KMS-11 (cell line): ENCODE results near the gene MRPL21.

ENCODE experiments used
- H2AFZ ChIP-seq: fragments of 200-600 bp; sonication (generic); 2 replicates; pipeline ENCODE4 v1.6.1; 2016; ENCODE audit warnings: antibody characterized with exemption, mixed run types, low read depth
- H3K27ac ChIP-seq: fragments of 200-600 bp; sonication (generic); 2 replicates; pipeline ENCODE4 v1.6.1; 2016; ENCODE audit warnings: mild to moderate bottlenecking, mixed run types
- H3K27me3 ChIP-seq: fragments of 200-600 bp; sonication (generic); 2 replicates; pipeline ENCODE4 v1.6.1; 2017; ENCODE audit warnings: mild to moderate bottlenecking, low read depth, mixed run types, moderate library complexity; ENCODE audit not compliant: insufficient read depth
- H3K36me3 ChIP-seq: fragments of 200-600 bp; sonication (generic); 2 replicates; pipeline ENCODE4 v1.6.1; 2017; ENCODE audit warnings: mild to moderate bottlenecking, mixed run types; ENCODE audit not compliant: insufficient read depth
- H3K4me1 ChIP-seq: fragments of 200-600 bp; sonication (generic); 2 replicates; pipeline ENCODE4 v1.6.1; 2016; ENCODE audit warnings: mild to moderate bottlenecking, low read depth, mixed run types; ENCODE audit not compliant: poor library complexity, severe bottlenecking
- H3K4me2 ChIP-seq: fragments of 200-600 bp; sonication (generic); 2 replicates; pipeline ENCODE4 v1.7.0; 2016; ENCODE audit warnings: mild to moderate bottlenecking, mixed run types
- H3K4me3 ChIP-seq: fragments of 200-600 bp; sonication (generic); IDR thresholded peaks from 2 replicates; pipeline ENCODE4 v1.6.1; 2017; ENCODE audit warnings: low read depth, low read length, mixed read lengths; ENCODE audit not compliant: insufficient read depth
- H3K79me2 ChIP-seq: fragments of 200-600 bp; sonication (generic); 2 replicates; pipeline ENCODE4 v1.6.1; 2016; ENCODE audit warnings: low read depth, mixed run types; ENCODE audit not compliant: insufficient read depth
- H3K9ac ChIP-seq: fragments of 200-600 bp; sonication (generic); 2 replicates; pipeline ENCODE4 v1.6.1; 2016; ENCODE audit warnings: mild to moderate bottlenecking, mixed run types
- H4K20me1 ChIP-seq: fragments of 200-600 bp; sonication (generic); 2 replicates; pipeline ENCODE4 v1.6.1; 2016; ENCODE audit warnings: mild to moderate bottlenecking, mixed run types; ENCODE audit not compliant: insufficient read depth
- CTCF ChIP-seq: fragments of 200-600 bp; sonication (generic); conservative IDR thresholded peaks from 2 replicates; pipeline ENCODE4 v1.6.1; 2017; ENCODE audit warnings: low read depth, mild to moderate bottlenecking, antibody characterized with exemption, low read length, moderate library complexity, mixed read lengths

MRPL21 gene

GRCh38 chr11:68948496-68948895, 44.9 kb upstream of the MRPL21 start:
- TF ChIP-seq CTCF = no peak
- no peaks in the 10 kb centered on the region for H3K4me1 ChIP-seq
- no peak overlapping the region for H3K4me3 ChIP-seq
- no peak overlapping the region for H3K27ac ChIP-seq
- no peaks in the 10 kb centered on the region for H4K20me1 ChIP-seq
- H3K27me3 ChIP-seq = no peaks in the 10 kb centered on the region
- no peaks in the 10 kb centered on the region for H3K36me3 ChIP-seq
- H3K9ac ChIP-seq = no peak overlapping the region
- H3K4me2 ChIP-seq = no peak overlapping the region
- H2AFZ ChIP-seq = no peak overlapping the region
- H3K79me2 ChIP-seq = no peaks in the 10 kb centered on the region

- H3K9ac ChIP-seq = no peak overlapping the region
- H3K4me2 ChIP-seq = no peak overlapping the region
- H3K79me2 ChIP-seq = no peaks in the 10 kb centered on the region
- H2AFZ ChIP-seq = no peak overlapping the region
- no peaks in the 10 kb centered on the region for H3K27me3 ChIP-seq
- no peak overlapping the region for H3K27ac ChIP-seq
- TF ChIP-seq CTCF = no peak
- H3K4me1 ChIP-seq = no peaks in the 10 kb centered on the region
- no peaks in the 10 kb centered on the region for H3K36me3 ChIP-seq
- no peaks in the 10 kb centered on the region for H4K20me1 ChIP-seq
- H3K4me3 ChIP-seq = no peak overlapping the region
These were observed 43.5 kb upstream of the MRPL21 start for GRCh38 chr11:68947151-68947550.

- H3K27me3 ChIP-seq = no peaks in the 10 kb centered on the region
- no peak for TF ChIP-seq CTCF
- no peaks in the 10 kb centered on the region for H3K79me2 ChIP-seq
- H3K4me3 ChIP-seq = no peak overlapping the region
- H3K9ac ChIP-seq = no peak overlapping the region
- H3K27ac ChIP-seq = no peak overlapping the region
- no peak overlapping the region for H3K4me2 ChIP-seq
- H3K36me3 ChIP-seq = no peaks in the 10 kb centered on the region
- no peak overlapping the region for H2AFZ ChIP-seq
- no peaks in the 10 kb centered on the region for H4K20me1 ChIP-seq
- no peaks in the 10 kb centered on the region for H3K4me1 ChIP-seq
These were observed 42.9 kb upstream of the MRPL21 start for GRCh38 chr11:68946416-68947090.

- no peak overlapping the region for H3K9ac ChIP-seq
- H3K36me3 ChIP-seq = no peaks in the 10 kb centered on the region
- no peak for TF ChIP-seq CTCF
- H3K27me3 ChIP-seq = no peaks in the 10 kb centered on the region
- no peak overlapping the region for H2AFZ ChIP-seq
- H3K27ac ChIP-seq = no peak overlapping the region
- no peaks in the 10 kb centered on the region for H3K4me1 ChIP-seq
- no peak overlapping the region for H3K4me3 ChIP-seq
- H4K20me1 ChIP-seq = no peaks in the 10 kb centered on the region
- no peaks in the 10 kb centered on the region for H3K79me2 ChIP-seq
- H3K4me2 ChIP-seq = no peak overlapping the region
These were observed 39.2 kb upstream of the MRPL21 start for GRCh38 chr11:68942751-68943271.
